Stimulated activated CD8-positive, alpha-beta memory T cell treated with anti-CD3 and anti-CD28 coated beads, Interleukin-4, amount 100 ng/mL, for 4 hours (primary cell): Measurements from ENCODE around the gene NOD2.

Source experiments
- DNase-seq, 2 donors: peaks; one replicate each; pipeline ENCODE4 v3.0.0-alpha.2; 2020; ENCODE audit warnings: low read depth in 2 of 2, low spot score in 1 of 2

NOD2 gene

DNA sequence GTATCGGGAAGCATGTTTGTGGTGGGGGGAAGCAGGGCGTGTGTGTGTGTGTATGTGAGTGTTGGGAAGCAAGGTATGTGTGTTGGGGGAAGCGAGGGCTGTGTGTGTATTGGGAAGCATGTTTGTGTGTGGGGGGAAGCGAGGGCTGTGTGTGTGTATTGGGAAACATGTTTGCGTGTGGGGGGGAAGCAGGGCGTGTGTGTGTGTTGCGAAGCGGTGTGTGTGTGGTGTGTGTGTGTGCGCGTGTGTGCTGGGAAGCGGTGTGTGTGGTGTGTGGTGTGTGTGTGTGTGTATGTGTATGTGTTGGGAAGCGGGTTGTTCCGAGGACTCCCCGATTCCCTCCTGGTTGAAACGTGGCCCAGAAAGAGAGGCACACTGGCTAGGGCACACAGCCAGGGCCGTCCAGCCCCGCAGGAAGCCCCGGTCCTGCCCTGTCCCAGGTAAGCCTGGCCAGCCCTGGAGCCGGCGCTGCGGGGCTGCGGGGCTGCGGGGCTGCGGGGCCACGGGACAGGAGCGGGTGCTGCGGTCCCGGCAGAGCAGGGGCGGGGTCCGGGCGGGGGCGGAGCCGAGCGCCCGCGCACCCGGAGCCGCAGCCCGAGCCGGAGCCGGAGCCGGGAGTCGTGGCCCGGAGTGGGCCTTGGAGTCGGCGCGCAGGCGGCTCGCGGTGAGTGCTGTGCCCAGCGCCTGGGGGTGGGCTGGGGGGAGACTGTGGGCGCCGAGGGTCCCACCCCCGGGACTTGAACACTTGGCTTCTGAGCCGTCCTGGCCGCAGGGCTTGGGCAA lies at the start of gene NOD2:
Gene NOD2 (plus strand): TSS at position 608 of the 783 bp plus-strand sequence. CDS start 5,890 bp downstream, outside the sequence.
- DNase-seq = no peak

DNA sequence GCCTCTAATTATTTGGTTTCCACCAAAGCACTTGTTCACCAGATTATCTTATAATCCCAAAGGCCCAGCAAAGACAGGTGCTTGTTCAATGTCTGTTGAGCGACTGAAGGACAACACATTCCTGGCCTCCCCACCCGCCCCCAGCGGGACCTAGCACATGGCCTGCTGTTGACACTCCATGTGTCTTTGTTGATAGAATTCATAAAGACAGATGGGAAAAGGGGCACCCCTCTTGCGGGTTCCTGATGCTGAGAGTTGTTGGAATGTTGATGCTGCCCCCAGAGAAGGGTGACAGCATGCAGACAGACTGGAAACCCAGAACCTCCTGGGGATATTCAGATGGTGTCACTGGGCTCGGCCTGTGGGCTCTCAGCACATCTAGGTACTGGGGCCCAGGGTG lies 49.2 kb upstream of the NOD2 start:
- no peak for DNase-seq

DNA sequence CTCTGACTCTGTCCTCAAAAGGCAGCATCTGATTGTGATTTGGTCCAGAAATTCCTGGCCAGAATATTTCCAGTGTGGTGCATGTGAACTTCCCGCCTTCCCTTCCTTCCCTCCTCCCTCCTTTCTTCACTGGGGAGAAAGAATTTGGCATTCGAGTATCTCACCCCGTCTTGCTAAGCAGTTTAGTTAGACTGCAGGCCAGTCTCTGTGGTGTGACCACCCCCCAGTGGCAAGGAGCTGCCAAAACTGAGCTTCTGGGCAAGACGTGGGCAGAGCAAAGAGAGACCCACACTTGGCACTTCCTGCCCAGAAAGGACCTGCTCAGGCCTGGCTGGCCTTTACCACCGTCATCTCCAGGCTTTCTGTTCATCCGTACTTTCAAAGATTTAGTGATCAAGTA lies 48.7 kb upstream of the NOD2 start:
- no peak for DNase-seq

DNA sequence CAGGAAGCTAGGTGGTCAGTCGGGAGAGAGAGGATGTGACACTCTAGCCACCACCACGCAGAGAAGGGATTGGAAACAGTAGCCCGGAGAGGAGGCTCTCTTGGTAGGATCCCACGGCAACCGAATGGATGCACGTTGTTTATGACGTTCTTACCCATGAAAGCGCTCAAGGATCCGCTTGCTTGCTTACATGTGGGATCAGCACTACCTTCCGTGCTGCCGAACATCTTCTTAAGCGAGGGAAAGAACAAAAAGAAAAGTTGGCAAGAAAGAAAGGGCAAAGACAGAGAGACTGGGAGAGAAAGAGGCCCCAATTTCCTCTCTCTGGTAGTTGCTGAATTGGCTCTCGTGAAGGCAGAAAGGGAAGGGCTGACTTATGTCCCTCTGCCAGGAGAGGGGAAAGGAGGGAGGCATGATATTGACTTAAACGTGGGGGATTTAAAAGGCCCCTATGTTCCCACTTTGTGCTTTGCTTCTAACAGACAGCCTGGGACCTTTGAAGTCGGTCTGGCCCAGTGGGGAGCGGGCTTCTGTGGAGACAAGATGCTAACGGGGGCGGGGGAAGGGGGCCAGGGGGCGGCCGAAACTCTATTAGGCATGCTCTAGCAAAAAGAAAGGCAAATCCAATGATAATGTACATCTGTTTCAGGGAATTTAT lies 47.7 kb upstream of the NOD2 start:
- no peak for DNase-seq

DNA sequence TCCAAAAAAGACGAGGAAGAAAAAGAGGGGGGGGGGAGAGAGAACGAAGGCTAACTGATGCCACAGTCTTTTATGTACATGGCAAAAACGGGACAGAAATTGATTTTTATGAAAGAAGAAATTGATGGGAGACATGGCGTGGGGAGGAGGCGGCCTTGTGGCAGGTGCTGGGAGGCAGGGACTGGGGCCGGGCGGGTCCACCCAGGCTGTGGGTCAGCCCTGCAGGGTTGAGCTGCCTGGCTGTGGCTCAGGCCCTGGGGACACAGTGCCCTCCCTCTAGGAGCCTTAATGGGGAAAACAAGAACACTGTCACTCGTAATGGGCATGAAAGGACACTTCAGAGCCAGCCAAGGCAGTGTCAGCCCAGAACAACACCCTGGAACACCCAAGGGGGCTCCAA lies 47.1 kb upstream of the NOD2 start:
- no peak for DNase-seq

DNA sequence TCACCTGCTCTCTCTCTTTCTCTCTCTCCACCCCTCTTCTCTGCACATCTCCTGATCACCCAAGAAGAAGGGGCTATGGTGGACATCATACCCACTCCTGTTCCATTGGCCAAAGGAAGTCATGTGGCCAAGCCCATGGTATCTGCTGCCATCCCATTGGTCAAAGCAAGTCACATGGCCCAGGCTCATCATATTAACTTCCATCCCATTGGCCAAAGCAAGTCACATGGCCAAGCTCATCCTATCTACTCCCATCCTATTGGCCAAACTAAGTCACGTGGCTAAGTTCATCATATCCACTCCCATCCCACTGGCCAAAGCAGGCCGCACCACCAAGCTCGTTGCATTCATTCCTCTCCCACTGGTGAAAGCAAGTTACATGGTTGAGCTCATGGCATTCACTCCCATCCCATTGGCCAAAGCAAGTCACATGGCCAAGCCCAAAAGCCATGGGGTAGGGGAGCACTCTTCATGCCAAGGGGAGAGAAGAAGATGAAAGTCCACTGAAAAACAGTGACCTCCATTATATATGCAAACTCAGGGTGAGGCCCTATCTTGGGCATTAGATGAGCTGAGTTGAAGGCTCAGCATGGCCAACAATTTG lies 41.5 kb upstream of the NOD2 start:
- no peak for DNase-seq

DNA sequence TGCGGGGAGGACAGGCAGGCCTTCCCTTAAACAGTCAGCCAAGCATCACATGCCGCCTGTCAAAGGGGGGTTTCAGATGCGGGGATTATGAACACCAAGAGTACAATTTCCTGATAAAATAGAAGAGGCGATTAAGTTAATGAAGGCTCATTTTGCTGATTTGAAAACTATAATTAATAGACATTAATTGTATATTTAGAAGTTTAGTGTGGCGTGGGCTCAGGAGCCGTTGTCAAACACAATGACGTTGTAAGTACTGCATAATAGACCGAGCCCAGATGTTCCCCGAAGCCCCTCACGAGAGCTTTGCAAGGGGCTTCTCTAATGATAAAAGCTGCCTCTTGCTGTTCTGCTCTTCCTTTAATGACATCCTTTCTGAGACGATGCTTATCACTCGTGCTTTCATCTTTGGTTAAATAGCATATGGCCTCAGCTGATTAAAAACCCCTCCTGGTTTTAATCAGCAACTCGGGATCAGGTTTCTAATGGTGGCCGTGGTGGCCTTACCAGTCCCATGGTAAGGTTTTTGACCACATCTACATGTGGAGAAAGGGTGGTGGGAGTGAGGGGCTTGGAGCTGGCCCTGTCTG lies 40.5 kb upstream of the NOD2 start:
- no peak for DNase-seq

DNA sequence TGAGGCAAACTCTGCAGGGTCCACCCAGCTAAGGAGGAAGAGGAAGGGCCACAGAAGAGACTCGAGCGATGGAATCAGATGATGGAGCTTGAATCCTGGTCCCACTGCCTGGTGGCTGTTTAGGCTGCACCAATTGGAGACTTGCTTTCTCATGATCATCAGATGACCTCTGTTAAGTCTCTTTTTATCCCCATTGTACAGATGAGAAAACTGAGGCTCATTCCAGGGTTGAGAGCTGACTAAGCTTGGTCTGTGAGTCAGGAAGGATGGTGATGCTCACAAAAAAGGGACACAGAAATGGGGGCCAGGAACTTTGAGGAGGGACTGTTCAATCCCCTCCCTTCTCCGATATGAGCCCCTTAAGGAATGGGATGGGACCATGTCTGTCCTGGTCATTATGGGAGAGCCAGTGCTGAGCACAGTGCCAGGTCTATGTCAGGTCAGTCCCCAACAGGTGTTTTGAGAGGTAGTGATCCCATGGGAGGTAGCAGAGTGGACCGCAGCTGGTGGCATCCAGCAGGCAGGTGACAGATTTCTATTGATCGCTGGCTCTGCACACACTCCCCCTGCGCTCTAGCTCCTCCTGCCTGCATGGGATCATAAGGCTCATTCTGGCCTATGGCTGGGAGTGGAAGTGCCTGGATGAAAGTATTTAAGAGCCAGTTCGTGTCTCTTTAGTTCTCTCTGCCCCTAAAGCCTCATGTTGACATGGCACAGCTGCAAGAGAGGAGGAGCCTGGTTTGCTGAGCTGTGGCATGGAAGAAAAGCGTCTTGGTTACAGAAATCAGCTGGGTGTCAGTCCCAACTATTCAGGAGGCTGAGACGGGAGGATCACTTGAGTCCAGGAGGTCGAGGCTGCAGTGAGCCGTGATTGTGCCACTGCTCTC lies 39.5 kb upstream of the NOD2 start:
- no peak for DNase-seq

DNA sequence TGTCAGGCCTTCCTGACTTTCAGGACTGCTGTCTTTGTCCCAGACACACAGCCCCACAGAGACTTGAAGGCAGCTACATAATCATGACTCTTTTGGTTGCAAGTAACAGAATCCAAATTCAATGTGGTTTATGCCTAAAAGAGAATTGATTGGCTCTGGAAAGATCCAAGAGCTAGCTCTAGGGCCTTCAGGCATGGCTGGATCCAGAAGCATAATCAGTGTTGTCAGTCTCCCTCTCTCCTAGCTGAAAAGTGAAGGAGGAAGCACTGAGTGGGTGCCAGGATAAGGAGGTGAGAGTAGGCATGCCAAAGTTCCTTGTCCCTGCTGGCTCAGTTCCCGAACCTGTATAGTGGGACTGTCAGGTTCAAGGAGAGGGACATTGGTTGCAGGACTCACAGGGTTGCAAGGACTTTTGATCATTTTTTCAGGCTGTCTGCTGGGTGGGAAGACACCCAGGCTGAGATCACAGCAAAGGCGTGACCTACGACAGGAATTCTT lies 37.8 kb upstream of the NOD2 start:
- DNase-seq = no peak

DNA sequence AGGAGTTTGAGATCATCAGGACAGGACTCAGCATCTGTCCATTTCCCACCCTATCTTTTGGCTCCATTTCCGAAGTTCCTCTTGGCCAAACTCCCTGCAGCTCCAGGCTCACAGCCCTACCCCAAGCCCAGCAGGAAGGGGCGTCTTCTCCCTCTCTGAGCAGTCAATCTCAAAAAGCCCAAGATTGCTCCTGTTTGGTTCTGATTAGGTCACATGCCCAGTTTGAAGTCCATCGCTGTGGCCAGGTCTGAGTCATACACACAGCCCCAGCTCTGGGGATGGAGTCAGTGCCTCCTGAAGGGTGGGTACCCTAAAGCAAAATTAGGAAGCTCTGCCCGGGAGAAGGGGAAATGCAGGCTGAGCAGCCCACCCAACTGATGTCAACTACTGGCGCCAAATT lies 36.2 kb upstream of the NOD2 start:
- DNase-seq = no peak

DNA sequence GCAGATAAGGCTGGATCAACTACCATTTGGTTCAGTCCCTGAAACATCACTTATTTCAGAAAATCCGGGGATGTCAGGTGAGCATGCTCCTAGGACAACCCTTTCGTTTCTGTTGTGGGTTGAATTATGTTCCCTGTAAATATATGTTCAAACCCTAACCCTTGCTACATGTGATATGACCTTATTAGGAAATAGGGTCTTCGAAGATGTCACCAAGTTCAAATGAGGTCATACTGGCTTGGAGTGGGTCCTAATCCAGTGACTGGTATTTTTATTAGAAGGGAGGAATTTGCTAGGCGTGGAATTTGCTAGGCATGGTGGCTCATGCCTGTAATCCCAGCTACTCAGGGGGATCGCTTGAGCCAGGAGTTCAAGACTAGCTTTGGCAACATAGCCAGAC lies 33.6 kb upstream of the NOD2 start:
- no peak for DNase-seq

DNA sequence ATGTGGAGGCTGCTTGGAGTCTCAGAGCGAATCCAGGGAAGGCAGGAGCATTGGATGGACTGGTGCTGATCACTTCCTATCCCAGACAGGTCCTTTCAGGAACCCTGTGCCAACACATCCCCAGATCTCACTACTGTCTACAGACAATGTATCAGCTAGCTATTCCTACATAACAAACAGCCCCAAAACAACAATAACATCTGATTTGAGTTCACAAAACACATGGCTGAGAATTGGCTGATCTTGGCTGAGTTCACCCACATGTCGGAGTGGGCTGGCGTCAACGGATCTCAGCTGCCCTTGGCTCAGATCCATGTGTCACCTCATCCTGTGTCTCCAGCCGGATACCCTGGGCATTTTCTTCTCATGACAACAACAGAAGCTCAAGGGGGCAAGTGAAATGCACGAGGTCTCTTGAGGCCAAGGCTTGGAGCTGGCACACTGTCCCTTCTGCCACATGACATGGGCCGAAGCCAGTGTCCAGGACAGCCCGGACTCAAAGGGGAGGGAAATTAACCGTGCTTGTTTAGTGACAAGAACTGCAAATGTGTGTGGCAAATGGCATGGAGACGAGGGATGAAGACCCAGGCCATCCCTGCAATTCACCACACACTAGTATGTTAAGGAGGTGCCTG lies 31.0 kb upstream of the NOD2 start:
- no peak for DNase-seq

DNA sequence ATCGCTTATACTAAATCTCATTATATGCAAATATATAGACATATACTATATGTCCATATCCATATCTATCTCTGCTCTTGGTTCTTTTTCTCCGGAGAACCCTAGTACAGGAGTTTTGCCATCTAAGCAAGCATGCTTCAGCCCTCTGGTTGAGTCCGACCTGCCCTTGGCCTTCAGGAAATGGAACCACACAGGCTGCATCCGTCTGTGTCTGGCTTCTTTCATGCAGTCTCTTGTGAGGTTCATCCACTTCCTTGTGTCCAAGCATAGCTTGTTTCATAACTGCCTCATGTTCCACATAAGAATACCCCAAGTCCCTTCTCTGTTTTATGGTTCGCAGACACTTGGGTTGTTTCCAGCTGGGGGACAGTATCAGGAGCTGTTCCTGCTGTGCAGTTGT lies 29.1 kb upstream of the NOD2 start:
- DNase-seq = no peak

DNA sequence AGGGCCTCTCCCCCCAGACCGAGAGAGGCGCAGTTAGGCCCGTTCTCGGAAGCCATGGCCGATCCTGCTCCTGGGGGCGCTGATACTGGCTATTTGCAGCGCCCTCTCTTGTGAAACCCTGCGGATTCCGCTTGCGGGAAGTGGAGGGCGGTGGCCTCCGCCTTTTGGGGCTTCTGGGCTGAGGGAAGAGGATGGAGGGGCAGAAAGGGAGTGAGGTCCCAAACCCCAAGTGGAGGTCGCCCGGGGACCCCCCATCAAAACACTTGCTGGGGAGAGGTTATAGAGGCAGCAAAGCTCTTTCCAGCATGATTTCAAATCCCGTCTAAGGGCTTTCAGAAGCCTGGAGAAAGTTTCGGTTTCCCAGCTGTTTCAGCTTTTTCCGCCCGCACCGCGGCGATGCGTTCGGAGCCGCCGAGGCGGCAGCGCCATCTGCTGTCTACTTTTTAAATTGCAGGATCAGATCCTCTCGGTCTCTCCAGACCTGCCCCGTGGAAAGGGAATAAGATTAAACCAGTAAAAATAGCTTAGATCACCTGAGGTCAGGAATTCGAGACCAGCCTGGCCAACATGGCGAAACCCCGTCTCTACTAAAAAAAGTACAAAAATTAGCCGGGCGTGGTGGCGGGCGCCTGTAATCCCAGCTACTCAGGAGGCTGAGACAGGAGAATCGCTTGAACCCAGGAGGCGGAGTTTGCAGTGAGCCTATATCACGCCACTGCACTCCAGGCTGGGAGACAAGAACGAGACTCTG lies 28.1 kb upstream of the NOD2 start:
- DNase-seq = peak; percentile 55 to 86

DNA sequence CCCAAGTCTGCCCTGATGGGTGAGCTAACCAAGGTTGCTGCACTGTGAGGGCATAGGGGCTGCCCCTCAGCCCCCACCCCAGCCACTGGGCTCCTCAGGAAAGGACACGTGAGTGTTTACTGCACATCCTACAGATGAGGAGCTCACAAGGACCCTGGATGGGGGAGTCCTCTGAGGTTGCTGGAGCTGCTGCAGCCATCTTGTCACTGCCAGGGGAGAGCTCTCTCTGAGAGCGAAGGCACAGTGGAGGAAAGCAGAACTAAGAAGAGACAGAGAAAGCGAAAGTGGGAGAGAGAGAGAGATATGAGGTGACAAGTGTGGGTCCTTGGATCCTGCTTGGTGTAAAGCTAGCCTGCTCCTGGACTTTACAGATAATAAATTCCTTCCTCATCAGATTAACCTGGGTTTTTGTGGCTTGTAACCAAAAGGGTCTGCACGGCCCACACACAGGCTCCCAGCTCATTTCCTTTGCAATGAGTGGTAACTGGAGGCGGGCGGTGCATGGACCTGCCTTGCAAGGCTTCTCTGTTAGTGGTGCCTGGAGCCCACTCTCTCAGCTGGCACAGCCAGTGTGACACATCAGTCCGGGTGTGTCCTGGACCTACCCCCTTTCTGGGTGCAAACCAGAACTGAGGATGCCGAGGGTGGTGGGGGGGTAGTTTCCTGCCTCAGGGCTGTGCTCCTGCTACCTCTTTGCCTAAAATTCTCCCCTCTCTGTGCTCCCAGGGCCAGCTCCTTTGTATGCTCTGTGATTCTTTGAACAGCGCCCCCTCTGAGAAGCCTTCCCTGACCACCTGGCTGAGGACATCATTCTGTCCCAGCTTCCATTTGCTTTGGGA lies 26.5 kb upstream of the NOD2 start:
- peak in 1 of 2 donors; percentile 30 for DNase-seq

DNA sequence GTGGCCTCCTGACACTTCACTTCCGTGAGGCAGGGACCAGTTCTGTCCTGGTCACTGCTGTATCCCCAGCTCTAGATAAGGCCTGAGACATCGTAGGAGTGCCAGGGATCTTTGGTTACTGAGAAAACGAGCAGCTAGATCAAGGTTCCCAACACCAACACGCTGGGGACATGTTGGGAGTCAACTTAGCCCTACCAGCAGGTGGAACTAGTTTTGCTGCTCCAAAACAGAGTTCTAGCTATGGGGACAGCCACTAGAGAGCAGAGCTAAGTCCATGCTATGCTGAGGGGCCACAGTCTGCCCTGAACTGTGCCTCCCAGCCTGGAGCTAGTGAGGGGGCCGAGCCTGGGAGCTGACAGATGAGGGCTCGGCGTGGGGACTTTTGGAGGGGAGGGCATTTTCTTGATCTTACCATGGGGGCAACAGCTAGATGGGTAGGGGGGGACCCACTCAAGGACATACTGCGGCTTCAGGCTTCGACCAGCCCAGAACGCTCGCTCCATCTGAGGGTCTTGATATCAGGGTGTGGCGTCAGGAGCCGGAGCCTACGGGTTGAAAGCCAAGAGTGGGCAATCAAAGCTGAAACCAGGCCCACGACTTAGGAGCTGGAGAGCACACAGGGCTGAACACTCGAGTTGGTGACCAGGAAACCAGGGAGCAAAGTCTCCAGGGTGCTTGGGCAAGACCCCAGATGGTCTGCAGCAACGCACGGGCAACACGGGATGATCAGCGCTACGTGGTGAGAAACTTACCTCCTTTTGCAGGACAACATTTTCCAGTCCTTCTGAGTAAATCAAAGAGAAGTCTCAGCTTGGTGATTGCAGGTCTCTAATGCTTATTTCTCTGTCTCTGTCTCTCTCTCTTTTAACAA lies 25.7 kb upstream of the NOD2 start:
- DNase-seq = no peak

DNA sequence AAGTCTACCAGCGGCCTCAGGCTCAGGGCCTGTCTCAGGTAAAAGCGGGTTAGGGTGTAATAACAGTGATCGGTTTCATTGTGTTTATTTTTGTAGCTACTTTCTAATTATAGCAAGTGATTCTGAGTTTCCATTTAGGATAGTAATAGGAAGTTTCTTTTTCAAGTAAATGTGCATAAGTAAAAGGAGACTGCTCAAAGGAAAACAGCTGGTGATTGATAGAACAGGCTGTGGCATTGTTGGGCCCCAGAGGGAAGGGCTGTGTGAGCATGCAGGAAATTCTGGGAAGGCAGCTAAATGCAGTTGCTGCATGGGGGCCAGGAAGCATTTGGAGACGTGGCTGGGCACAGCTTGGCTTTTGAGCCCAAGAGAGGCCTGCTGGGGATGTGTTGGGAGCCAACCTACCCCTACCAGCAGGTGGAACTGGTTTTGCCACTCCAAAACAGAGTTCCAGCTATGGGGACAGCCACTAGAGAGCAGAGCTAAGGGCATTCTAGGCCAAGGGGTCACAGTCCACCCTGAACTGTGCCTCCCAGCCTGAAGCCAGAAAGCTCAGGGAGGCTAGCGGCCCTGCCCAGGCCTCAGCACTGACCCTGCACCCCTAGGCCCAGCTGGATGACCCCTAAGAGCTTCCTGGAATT lies 24.9 kb upstream of the NOD2 start:
- no peak for DNase-seq
